ENCODE measurements around the gene IGSF6.

DNA sequence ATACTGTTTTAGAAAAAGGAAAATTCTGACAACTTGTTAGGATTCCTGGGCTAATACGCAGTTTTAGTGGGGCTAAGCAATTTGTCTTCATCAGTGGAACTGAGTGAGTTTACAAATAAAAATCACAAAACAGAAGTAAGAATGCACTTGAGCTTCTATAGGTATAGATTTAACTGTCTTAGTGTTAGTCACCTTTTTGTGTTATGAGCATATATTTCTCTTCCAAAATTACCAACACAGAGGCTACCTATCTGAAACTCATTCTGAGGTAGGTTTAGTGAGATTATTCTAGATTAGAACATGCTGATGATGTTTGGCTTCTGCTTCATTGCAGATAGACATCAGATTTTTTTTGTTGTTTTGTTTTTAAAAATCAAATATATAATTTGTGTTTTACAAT, 29.9 kb downstream of the IGSF6 start:
- TF ChIP-seq EZH2 (IDR thresholded peaks at IDR 0.05; ENCODE audit: insufficient read depth, poor library complexity, severe bottlenecking) (no peak), EZH2phosphoT487 (IDR thresholded peaks at IDR 0.05; ENCODE audit: insufficient read depth, low read depth) (no peak)
